ENCODE data around the gene RBM7.

RBM7 gene

GRCh38 chr11:114442536-114442935 is 42.1 kb downstream of the RBM7 start:
- no peak overlapping the region for H3K4me3 ChIP-seq (ENCODE audit: low read length)
- no peak for DNase-seq (ENCODE audit: low read depth)
- no peak for TF ChIP-seq CTCF (IDR thresholded peaks at IDR 0.05; ENCODE audit: insufficient read depth, low read depth, low read length, missing control alignments)

- H3K4me3 ChIP-seq (ENCODE audit: low read length): no peak overlapping the region
- TF ChIP-seq CTCF (IDR thresholded peaks at IDR 0.05; ENCODE audit: insufficient read depth, low read depth, low read length, missing control alignments): no peak
- DNase-seq (ENCODE audit: low read depth): no peak
Measured at GRCh38 chr11:114447444-114447843, 47.0 kb downstream of the RBM7 start.

- no peak for DNase-seq (ENCODE audit: low read depth)
- no peak for TF ChIP-seq CTCF (IDR thresholded peaks at IDR 0.05; ENCODE audit: insufficient read depth, low read depth, low read length, missing control alignments)
- no peak overlapping the region for H3K4me3 ChIP-seq (ENCODE audit: low read length)
Measured at GRCh38 chr11:114447892-114448291, 47.4 kb downstream of the RBM7 start.

- peak; percentile 61 for DNase-seq (ENCODE audit: low read depth)
- TF ChIP-seq CTCF (IDR thresholded peaks at IDR 0.05; ENCODE audit: insufficient read depth, low read depth, low read length, missing control alignments): no peak
- H3K4me3 ChIP-seq (ENCODE audit: low read length): no peak overlapping the region
Measured at GRCh38 chr11:114448749-114449482, 48.5 kb downstream of the RBM7 start.

- TF ChIP-seq CTCF (IDR thresholded peaks at IDR 0.05; ENCODE audit: insufficient read depth, low read depth, low read length, missing control alignments): no peak
- DNase-seq (ENCODE audit: low read depth): no peak
- H3K4me3 ChIP-seq (ENCODE audit: low read length): no peak overlapping the region
Measured at GRCh38 chr11:114449845-114450244, 49.4 kb downstream of the RBM7 start.

- no peak for DNase-seq (ENCODE audit: low read depth)
- no peak for TF ChIP-seq CTCF (IDR thresholded peaks at IDR 0.05; ENCODE audit: insufficient read depth, low read depth, low read length, missing control alignments)
- H3K4me3 ChIP-seq (ENCODE audit: low read length): no peak overlapping the region
Measured at GRCh38 chr11:114452399-114452798, 51.9 kb downstream of the RBM7 start.

All from epithelial cell of esophagus (primary cell).